GM12878 (cell line): ENCODE measurements around the gene KDM6A. TPM values are rescaled to one million over a fixed set of nuclear protein-coding genes. Genes with fewer than 3 reads are reported as not detected.
A peak's percentile ranks its signal among the peaks of the same experiment; 100 is the strongest.

Source experiments
- ATAC-seq: fragments of 200-7000 bp; cut with Tn5 transposase; 3 replicates; pipeline ENCODE4 v1.9.1; 2020; ENCODE audit warnings: mild to moderate bottlenecking, moderate library complexity
- BruUV-seq: library from RNA; stranded (reverse); fragments of 400-500 nt; replicated peaks from 2 replicates; lab custom pipeline; 2021; lab: Mats Ljungman, UMichigan
- CTCF ChIA-PET: fragments of 300-600 bp; sonication (Branson Sonifier 250); formaldehyde crosslinking; extraction: SDS; loops from one replicate; lab custom pipeline; 2021; ENCODE audit warnings: inconsistent platforms; lab: Yijun Ruan, JAX
- POLR2A ChIA-PET: fragments of 350-600 bp; formaldehyde crosslinking; extraction: SDS; loops from one replicate; lab custom pipeline; 2021; ENCODE audit warnings: inconsistent platforms; lab: Charles Lee
- RAD21 ChIA-PET: fragments of 300-600 bp; sonication (Branson Sonifier 250); formaldehyde crosslinking; loops from one replicate; lab custom pipeline; 2023; ENCODE audit warnings: antibody characterized with exemption; ENCODE audit not compliant: unreplicated experiment; lab: Charles Lee
- SMC1A ChIA-PET: fragments of 300-600 bp; sonication (Branson Sonifier 250); formaldehyde crosslinking; loops from one replicate; lab custom pipeline; 2023; ENCODE audit not compliant: unreplicated experiment, uncharacterized antibody; lab: Charles Lee
- DNase-seq: peaks from one replicate; pipeline ENCODE4 v3.0.0-alpha.2; 2011; ENCODE audit warnings: low read depth, low spot score
- FAIRE-seq: peaks from 3 replicates; lab custom pipeline; 2011; peaks lifted over from hg19 to GRCh38; lab: Jason Lieb, UNC
- H2AFZ ChIP-seq: 2 replicates; pipeline ENCODE4 v1.6.0; 2011; ENCODE audit warnings: low read depth, low read length, control low read depth; ENCODE audit not compliant: control insufficient read depth
- H3K27ac ChIP-seq: 2 replicates; pipeline ENCODE4 v1.5.1; 2011; ENCODE audit warnings: control low read depth; ENCODE audit not compliant: control insufficient read depth, insufficient read depth
- H3K27me3 ChIP-seq, 2 experiments: replicated peaks in 1 of 2; 2 replicates each; pipeline versions ENCODE4 v1.6.0 to v1.6.1; 2011; ENCODE audit warnings: low read length in 1 of 2; ENCODE audit not compliant: control insufficient read depth in 2 of 2, insufficient read depth in 2 of 2
- H3K36me3 ChIP-seq, 2 experiments: 2 replicates each; pipeline ENCODE4 v1.5.1; 2011; ENCODE audit warnings: low read length in 1 of 2; ENCODE audit not compliant: control insufficient read depth in 2 of 2, insufficient read depth in 2 of 2
- H3K4me1 ChIP-seq: 2 replicates; pipeline ENCODE4 v1.6.1; 2011; ENCODE audit warnings: mild to moderate bottlenecking, low read length, moderate library complexity, mixed read lengths; ENCODE audit not compliant: control insufficient read depth, insufficient read depth
- H3K4me2 ChIP-seq: 2 replicates; pipeline ENCODE4 v1.6.0; 2011; ENCODE audit warnings: control low read depth; ENCODE audit not compliant: control insufficient read depth, insufficient read depth
- H3K4me3 ChIP-seq: fragments of 200-600 bp; sonication (generic); 2 replicates; pipeline ENCODE4 v1.5.1; 2016
- H3K79me2 ChIP-seq: 2 replicates; pipeline ENCODE4 v1.6.0; 2011; ENCODE audit warnings: low read length; ENCODE audit not compliant: control insufficient read depth, insufficient read depth
- H3K9ac ChIP-seq: 2 replicates; pipeline ENCODE4 v1.8.0; 2011; ENCODE audit warnings: low read length, control low read depth, mixed read lengths; ENCODE audit not compliant: control insufficient read depth, insufficient read depth
- H3K9me3 ChIP-seq: replicated peaks from 3 replicates; pipeline ENCODE4 v1.5.1; 2011; ENCODE audit warnings: mild to moderate bottlenecking, low read length; ENCODE audit not compliant: control insufficient read depth, insufficient read depth
- H4K20me1 ChIP-seq: 2 replicates; pipeline ENCODE4 v1.6.0; 2011; ENCODE audit not compliant: control insufficient read depth, insufficient read depth
- CBFB ChIP-seq: IDR thresholded peaks from 2 replicates; pipeline ENCODE4 v1.6.1; 2016; ENCODE audit warnings: antibody characterized with exemption, low read depth
- KLF5 ChIP-seq: fragments of 450-650 bp; IDR thresholded peaks from 2 replicates; pipeline ENCODE4 v1.6.1; 2014; ENCODE audit warnings: mild to moderate bottlenecking; ENCODE audit not compliant: partially characterized antibody
- NRF1 ChIP-seq: conservative IDR thresholded peaks from 2 replicates; pipeline ENCODE4 v1.6.1; 2011; ENCODE audit warnings: mild to moderate bottlenecking, low read depth, low read length, improper control_type of control experiment
- POLR2AphosphoS2 ChIP-seq: IDR thresholded peaks from 2 replicates; pipeline ENCODE4 v1.6.1; 2011; ENCODE audit warnings: low read depth, mild to moderate bottlenecking, low read length, improper control_type of control experiment, moderate library complexity
- ZZZ3 ChIP-seq: IDR thresholded peaks from 2 replicates; pipeline ENCODE4 v1.6.1; 2011; ENCODE audit warnings: low read depth; ENCODE audit not compliant: control insufficient read depth, insufficient read length
- WGBS: methylation state at CpG from one replicate; pipeline ENCODE4 v1.1.6; 2016; ENCODE audit warnings: low lambda C conversion rate; ENCODE audit not compliant: insufficient replicate concordance, insufficient coverage; ENCODE audit errors: missing lambda C conversion rate; 5-methylcytosine and 5-hydroxymethylcytosine counted together
- in situ Hi-C: fragments of 300-500 bp; cut with MboI; formaldehyde crosslinking; loops from 9 replicates; pipeline ENCODE4 v1.14.3; 2018; ENCODE audit warnings: mixed read lengths
- intact Hi-C: fragments of 100-400 bp; cut with micrococcal nuclease; formaldehyde crosslinking; loops from one replicate; pipeline ENCODE4 v1.14.2; 2022; ENCODE audit not compliant: unreplicated experiment
- polyA plus RNA-seq, 11 experiments: library from polyadenylated mRNA; depleted of rRNA in 4 of 11; unstranded in 6 of 11; stranded (reverse) in 5 of 11; fragments of >200 nt; fragmentation: Nextera tagmentation in 4 of 11; fragmentation: Illumina TruSeq in 1 of 11; extraction: Ambion mirVana in 4 of 11; extraction: Trizol in 1 of 11; gene quantifications; 1 replicate in 1 of 11; 2 replicates in 10 of 11; pipeline versions ENCODE4 v1.2.1 to v1.2.3, GENCODE V29; 2011 to 2016; ENCODE audit warnings: inconsistent platforms in 2 of 11, missing spikeins in 2 of 11, low read depth in 1 of 11
- total RNA-seq, 4 experiments: library from RNA; depleted of rRNA in 3 of 4; stranded (reverse); fragments of >200 nt in 3 of 4; fragmentation: Illumina TruSeq in 1 of 4; extraction: Trizol in 1 of 4; gene quantifications; 2 replicates each; pipeline versions ENCODE4 v1.2.1 to v1.2.3, GENCODE V29; 2013 to 2021
- TF ChIP-seq, protein P1 (sequence below): fragments of 450-650 bp; IDR thresholded peaks from 2 replicates; pipeline ENCODE4 v1.6.1; 2016; ENCODE audit warnings: mild to moderate bottlenecking
- TF ChIP-seq, protein P2 (sequence below): fragments of 450-650 bp; formaldehyde crosslinking; IDR thresholded peaks from 2 replicates; pipeline ENCODE4 v1.4.0; 2020; ENCODE audit warnings: mild to moderate bottlenecking, moderate library complexity
- TF ChIP-seq, protein P3 (sequence below): IDR thresholded peaks from 2 replicates; pipeline ENCODE4 v1.6.1; 2012; ENCODE audit warnings: low read length, inconsistent platforms
- TF ChIP-seq, protein P4 (sequence below): fragments of 450-650 bp; IDR thresholded peaks from 2 replicates; pipeline ENCODE4 v1.6.1; 2016; ENCODE audit warnings: mild to moderate bottlenecking, moderate library complexity, borderline replicate concordance

KDM6A gene
- total and polyA plus RNA-seq, 10 of the 15 experiments (the other 5 are each of a cell fraction or from before 2014, with no cell fraction given) = 7.9 to 29.0 (median 20.4) TPM

DNA sequence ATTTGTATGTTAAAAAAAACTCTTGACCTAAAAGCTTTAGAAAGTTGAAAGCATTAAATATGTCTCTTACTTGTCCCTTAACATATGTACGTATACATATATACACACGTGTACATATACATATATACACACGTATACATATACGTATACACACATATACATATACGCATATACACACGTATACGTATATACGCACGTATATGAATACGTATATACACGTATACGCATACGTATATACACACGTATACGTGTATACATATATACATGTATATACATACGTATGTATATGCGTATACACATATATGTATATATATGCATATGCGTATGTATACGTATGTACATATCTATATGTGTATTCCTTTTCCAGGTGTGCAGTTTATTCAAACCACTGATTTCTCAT lies 3.8 kb downstream of the KDM6A start:
- RAD21 ChIA-PET = interaction anchor here (0.6 to 6.1 kb wide), 8 partner anchors 11 to 193 kb away, joined by 3 to 50 read pairs (median 4); no protein-coding TSS in a partner anchor
- SMC1A ChIA-PET = interaction anchor here (0.7 to 3.9 kb wide), 10 partner anchors 10 to 632 kb away, joined by 3 to 50 read pairs (median 4); no protein-coding TSS in a partner anchor
- no peak for ATAC-seq
- FAIRE-seq = no peak
- Histone ChIP-seq H3K4me3 (no peak overlapping the region), H3K4me1 (no peaks in the 10 kb centered on the region), H3K9ac (no peak overlapping the region), H3K9me3 (no peaks in the 10 kb centered on the region; the same call in 1 of the 3 replicates), H3K79me2 (peaks cover 91% of the 10 kb centered on the region), H3K36me3 (no peaks in the 10 kb centered on the region; a peak in 1 of 4 replicates), H2AFZ (no peak overlapping the region), H4K20me1 (no peaks in the 10 kb centered on the region), H3K27ac (no peak overlapping the region), H3K27me3 (no peaks in the 10 kb centered on the region), H3K4me2 (no peak overlapping the region)
- DNase-seq = no peak
- CTCF ChIA-PET = interaction anchor here (0.6 to 3.4 kb wide), 4 partner anchors 69 to 192 kb away, joined by 3 to 31 read pairs (median 4); no protein-coding TSS in a partner anchor
- POLR2A ChIA-PET = interaction anchor here (0.6 to 3.7 kb wide), 3 partner anchors 20 to 28 kb away, joined by 4 to 24 read pairs (median 17); no protein-coding TSS in a partner anchor
- intact Hi-C loops = no loop called here
- in situ Hi-C loops = loop anchor here (25.0 kb wide), 2 partner anchors 186 to 886 kb away; no protein-coding TSS in a partner anchor
- TF ChIP-seq KLF5 (no peak), CBFB (no peak), NRF1 (no peak), ZZZ3 (no peak), POLR2AphosphoS2 (no peak)
- TF ChIP-seq, protein P1, sequence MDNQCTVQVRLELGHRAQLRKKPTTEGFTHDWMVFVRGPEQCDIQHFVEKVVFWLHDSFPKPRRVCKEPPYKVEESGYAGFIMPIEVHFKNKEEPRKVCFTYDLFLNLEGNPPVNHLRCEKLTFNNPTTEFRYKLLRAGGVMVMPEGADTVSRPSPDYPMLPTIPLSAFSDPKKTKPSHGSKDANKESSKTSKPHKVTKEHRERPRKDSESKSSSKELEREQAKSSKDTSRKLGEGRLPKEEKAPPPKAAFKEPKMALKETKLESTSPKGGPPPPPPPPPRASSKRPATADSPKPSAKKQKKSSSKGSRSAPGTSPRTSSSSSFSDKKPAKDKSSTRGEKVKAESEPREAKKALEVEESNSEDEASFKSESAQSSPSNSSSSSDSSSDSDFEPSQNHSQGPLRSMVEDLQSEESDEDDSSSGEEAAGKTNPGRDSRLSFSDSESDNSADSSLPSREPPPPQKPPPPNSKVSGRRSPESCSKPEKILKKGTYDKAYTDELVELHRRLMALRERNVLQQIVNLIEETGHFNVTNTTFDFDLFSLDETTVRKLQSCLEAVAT = peak; percentile 96
- TF ChIP-seq, protein P2, sequence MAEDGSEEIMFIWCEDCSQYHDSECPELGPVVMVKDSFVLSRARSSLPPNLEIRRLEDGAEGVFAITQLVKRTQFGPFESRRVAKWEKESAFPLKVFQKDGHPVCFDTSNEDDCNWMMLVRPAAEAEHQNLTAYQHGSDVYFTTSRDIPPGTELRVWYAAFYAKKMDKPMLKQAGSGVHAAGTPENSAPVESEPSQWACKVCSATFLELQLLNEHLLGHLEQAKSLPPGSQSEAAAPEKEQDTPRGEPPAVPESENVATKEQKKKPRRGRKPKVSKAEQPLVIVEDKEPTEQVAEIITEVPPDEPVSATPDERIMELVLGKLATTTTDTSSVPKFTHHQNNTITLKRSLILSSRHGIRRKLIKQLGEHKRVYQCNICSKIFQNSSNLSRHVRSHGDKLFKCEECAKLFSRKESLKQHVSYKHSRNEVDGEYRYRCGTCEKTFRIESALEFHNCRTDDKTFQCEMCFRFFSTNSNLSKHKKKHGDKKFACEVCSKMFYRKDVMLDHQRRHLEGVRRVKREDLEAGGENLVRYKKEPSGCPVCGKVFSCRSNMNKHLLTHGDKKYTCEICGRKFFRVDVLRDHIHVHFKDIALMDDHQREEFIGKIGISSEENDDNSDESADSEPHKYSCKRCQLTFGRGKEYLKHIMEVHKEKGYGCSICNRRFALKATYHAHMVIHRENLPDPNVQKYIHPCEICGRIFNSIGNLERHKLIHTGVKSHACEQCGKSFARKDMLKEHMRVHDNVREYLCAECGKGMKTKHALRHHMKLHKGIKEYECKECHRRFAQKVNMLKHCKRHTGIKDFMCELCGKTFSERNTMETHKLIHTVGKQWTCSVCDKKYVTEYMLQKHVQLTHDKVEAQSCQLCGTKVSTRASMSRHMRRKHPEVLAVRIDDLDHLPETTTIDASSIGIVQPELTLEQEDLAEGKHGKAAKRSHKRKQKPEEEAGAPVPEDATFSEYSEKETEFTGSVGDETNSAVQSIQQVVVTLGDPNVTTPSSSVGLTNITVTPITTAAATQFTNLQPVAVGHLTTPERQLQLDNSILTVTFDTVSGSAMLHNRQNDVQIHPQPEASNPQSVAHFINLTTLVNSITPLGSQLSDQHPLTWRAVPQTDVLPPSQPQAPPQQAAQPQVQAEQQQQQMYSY (CRISPR knock-in tag) = no peak
- TF ChIP-seq, protein P3, sequence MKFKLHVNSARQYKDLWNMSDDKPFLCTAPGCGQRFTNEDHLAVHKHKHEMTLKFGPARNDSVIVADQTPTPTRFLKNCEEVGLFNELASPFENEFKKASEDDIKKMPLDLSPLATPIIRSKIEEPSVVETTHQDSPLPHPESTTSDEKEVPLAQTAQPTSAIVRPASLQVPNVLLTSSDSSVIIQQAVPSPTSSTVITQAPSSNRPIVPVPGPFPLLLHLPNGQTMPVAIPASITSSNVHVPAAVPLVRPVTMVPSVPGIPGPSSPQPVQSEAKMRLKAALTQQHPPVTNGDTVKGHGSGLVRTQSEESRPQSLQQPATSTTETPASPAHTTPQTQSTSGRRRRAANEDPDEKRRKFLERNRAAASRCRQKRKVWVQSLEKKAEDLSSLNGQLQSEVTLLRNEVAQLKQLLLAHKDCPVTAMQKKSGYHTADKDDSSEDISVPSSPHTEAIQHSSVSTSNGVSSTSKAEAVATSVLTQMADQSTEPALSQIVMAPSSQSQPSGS = no peak
- TF ChIP-seq, protein P4, sequence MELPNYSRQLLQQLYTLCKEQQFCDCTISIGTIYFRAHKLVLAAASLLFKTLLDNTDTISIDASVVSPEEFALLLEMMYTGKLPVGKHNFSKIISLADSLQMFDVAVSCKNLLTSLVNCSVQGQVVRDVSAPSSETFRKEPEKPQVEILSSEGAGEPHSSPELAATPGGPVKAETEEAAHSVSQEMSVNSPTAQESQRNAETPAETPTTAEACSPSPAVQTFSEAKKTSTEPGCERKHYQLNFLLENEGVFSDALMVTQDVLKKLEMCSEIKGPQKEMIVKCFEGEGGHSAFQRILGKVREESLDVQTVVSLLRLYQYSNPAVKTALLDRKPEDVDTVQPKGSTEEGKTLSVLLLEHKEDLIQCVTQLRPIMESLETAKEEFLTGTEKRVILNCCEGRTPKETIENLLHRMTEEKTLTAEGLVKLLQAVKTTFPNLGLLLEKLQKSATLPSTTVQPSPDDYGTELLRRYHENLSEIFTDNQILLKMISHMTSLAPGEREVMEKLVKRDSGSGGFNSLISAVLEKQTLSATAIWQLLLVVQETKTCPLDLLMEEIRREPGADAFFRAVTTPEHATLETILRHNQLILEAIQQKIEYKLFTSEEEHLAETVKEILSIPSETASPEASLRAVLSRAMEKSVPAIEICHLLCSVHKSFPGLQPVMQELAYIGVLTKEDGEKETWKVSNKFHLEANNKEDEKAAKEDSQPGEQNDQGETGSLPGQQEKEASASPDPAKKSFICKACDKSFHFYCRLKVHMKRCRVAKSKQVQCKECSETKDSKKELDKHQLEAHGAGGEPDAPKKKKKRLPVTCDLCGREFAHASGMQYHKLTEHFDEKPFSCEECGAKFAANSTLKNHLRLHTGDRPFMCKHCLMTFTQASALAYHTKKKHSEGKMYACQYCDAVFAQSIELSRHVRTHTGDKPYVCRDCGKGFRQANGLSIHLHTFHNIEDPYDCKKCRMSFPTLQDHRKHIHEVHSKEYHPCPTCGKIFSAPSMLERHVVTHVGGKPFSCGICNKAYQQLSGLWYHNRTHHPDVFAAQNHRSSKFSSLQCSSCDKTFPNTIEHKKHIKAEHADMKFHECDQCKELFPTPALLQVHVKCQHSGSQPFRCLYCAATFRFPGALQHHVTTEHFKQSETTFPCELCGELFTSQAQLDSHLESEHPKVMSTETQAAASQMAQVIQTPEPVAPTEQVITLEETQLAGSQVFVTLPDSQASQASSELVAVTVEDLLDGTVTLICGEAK = peak; percentile 75
- 97% methylated on average over 19 of the region's 19 CpGs for WGBS
- BruUV-seq = no TSS peak
